Neural cell (in vitro differentiated cells): ENCODE results near the gene EMC9. TPM values are rescaled to one million over a fixed set of nuclear protein-coding genes. Genes with fewer than 3 reads are reported as not detected.

Experiments
- H2AFZ ChIP-seq: fragments of 200-600, 300-800 bp; sonication (generic), shearing (Covaris generic); 2 replicates; pipeline ENCODE4 v1.6.0; 2014; ENCODE audit warnings: low read depth, mild to moderate bottlenecking, antibody characterized with exemption, low read length, moderate library complexity
- H3F3A ChIP-seq: fragments of 200-600 bp; shearing (Covaris generic); 2 replicates; pipeline ENCODE4 v1.6.1; 2016; ENCODE audit warnings: mild to moderate bottlenecking, moderate library complexity, mixed read lengths, antibody characterized with exemption, low read length; ENCODE audit not compliant: insufficient read depth, poor library complexity, severe bottlenecking
- H3K27ac ChIP-seq: fragments of 200-600, 300-800 bp; sonication (generic), shearing (Covaris generic); 2 replicates; pipeline ENCODE4 v1.5.1; 2014; ENCODE audit warnings: mild to moderate bottlenecking, low read length, moderate library complexity
- H3K27me3 ChIP-seq: fragments of 300-800, 200-600 bp; sonication (generic), shearing (Covaris generic); 2 replicates; pipeline ENCODE4 v1.6.0; 2014; ENCODE audit warnings: mild to moderate bottlenecking, low read depth, low read length, moderate library complexity; ENCODE audit not compliant: insufficient read depth
- H3K36me3 ChIP-seq: fragments of 300-800, 200-600 bp; sonication (generic), shearing (Covaris generic); 2 replicates; pipeline ENCODE4 v1.5.1; 2014; ENCODE audit warnings: mild to moderate bottlenecking, antibody characterized with exemption, low read length, moderate library complexity; ENCODE audit not compliant: insufficient read depth
- H3K4me2 ChIP-seq: fragments of 300-800, 200-600 bp; sonication (generic), shearing (Covaris generic); 2 replicates; pipeline ENCODE4 v1.6.0; 2014; ENCODE audit warnings: mild to moderate bottlenecking, low read length
- H3K4me3 ChIP-seq: fragments of 300-800, 200-600 bp; sonication (generic), shearing (Covaris generic); 2 replicates; pipeline ENCODE4 v1.5.1; 2014; ENCODE audit warnings: mild to moderate bottlenecking, low read length, moderate library complexity
- H3K79me2 ChIP-seq: fragments of 200-600 bp; shearing (Covaris generic); replicated peaks from 2 replicates; pipeline ENCODE4 v1.6.0; 2014; ENCODE audit warnings: mild to moderate bottlenecking, low read length, moderate library complexity; ENCODE audit not compliant: insufficient read depth
- H3K9ac ChIP-seq: fragments of 300-800, 200-600 bp; sonication (generic), shearing (Covaris generic); 2 replicates; pipeline ENCODE4 v1.6.1; 2016; ENCODE audit warnings: mild to moderate bottlenecking, low read length, mixed read lengths
- H3K9me2 ChIP-seq: fragments of 200-600 bp; shearing (Covaris generic); 2 replicates; pipeline ENCODE4 v1.6.1; 2016; ENCODE audit warnings: mild to moderate bottlenecking, low read length, mixed read lengths; ENCODE audit not compliant: insufficient read depth
- H3K9me3 ChIP-seq: fragments of 200-600, 300-800 bp; sonication (generic), shearing (Covaris generic); 2 replicates; pipeline ENCODE4 v1.6.1; 2016; ENCODE audit warnings: mild to moderate bottlenecking, mixed run types, low read length, moderate library complexity, mixed read lengths
- H4K20me1 ChIP-seq: fragments of 200-600 bp; shearing (Covaris generic); 2 replicates; pipeline ENCODE4 v1.6.1; 2016; ENCODE audit warnings: mild to moderate bottlenecking, mixed run types; ENCODE audit not compliant: insufficient read depth
- CTCF ChIP-seq: fragments of 450-650 bp; IDR thresholded peaks from 2 replicates; pipeline ENCODE4 v1.5.1; 2014; ENCODE audit warnings: antibody characterized with exemption, mild to moderate bottlenecking, moderate library complexity; ENCODE audit not compliant: poor library complexity, severe bottlenecking
- EP300 ChIP-seq: fragments of 450-650 bp; conservative IDR thresholded peaks from 2 replicates; pipeline ENCODE4 v1.6.1; 2014; ENCODE audit warnings: antibody characterized with exemption, mild to moderate bottlenecking, moderate library complexity; ENCODE audit not compliant: poor library complexity, severe bottlenecking
- EZH2 ChIP-seq: fragments of 200-600, 300-800 bp; shearing (Covaris generic), sonication (generic); IDR thresholded peaks from 2 replicates; pipeline ENCODE4 v1.6.1; 2014; ENCODE audit warnings: antibody characterized with exemption, low read length, borderline replicate concordance, mild to moderate bottlenecking; ENCODE audit not compliant: insufficient read depth, poor library complexity, severe bottlenecking
- MXI1 ChIP-seq: fragments of 450-650 bp; conservative IDR thresholded peaks from 2 replicates; pipeline ENCODE4 v1.6.1; 2014; ENCODE audit warnings: antibody characterized with exemption, mild to moderate bottlenecking; ENCODE audit not compliant: poor library complexity, severe bottlenecking
- POLR2AphosphoS5 ChIP-seq: IDR thresholded peaks from 2 replicates; pipeline ENCODE4 v1.6.1; 2012
- RAD21 ChIP-seq: fragments of 450-650 bp; conservative IDR thresholded peaks from 2 replicates; pipeline ENCODE4 v1.6.1; 2014; ENCODE audit warnings: antibody characterized with exemption, mild to moderate bottlenecking, moderate library complexity
- REST ChIP-seq: IDR thresholded peaks from 2 replicates; pipeline ENCODE4 v1.6.1; 2012; ENCODE audit warnings: borderline replicate concordance
- SMC3 ChIP-seq: fragments of 450-650 bp; conservative IDR thresholded peaks from 2 replicates; pipeline ENCODE4 v1.6.1; 2014; ENCODE audit warnings: antibody characterized with exemption, mild to moderate bottlenecking, moderate library complexity; ENCODE audit not compliant: poor library complexity
- TAF1 ChIP-seq: IDR thresholded peaks from 2 replicates; pipeline ENCODE4 v1.6.1; 2012; ENCODE audit warnings: low read depth
- polyA plus RNA-seq: library from polyadenylated mRNA; depleted of rRNA; stranded (reverse); fragments of >200 nt; gene quantifications from 2 replicates; pipeline ENCODE4 v1.2.3, GENCODE V29; 2014

The EMC9 gene
- polyA plus RNA-seq, 1 donor from 2014 or later, result 45.1 TPM

DNA sequence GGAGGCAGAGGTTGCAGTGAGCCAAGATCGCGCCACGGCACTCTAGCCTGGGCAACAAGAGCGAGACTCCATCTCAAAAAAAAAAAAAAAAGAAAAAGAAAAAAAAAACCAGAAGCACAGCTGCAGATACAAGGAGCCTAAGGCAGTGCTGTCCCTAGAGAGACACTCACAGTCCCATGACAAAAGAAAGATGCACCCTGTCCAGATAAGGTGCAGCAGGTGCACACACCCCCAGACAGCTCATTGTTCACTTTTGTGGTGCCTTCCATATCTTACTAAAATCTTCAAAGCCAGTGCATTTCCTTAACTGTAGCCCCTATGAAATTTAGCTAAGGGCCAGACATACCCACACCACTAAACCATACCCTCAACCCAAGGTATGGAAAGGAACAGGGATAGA is 19.0 kb downstream of the EMC9 start:
- no peaks in the 10 kb centered on the region for H3K9me2 ChIP-seq
- no peaks in the 10 kb centered on the region for H4K20me1 ChIP-seq
- no peak overlapping the region for H3K4me2 ChIP-seq
- TF ChIP-seq EP300 (no peak), RAD21 (no peak), SMC3 (no peak), POLR2AphosphoS5 (no peak), EZH2 (no peak), REST (no peak), TAF1 (no peak), CTCF (no peak), MXI1 (no peak)
- H3K9ac ChIP-seq, result no peak overlapping the region
- no peaks in the 10 kb centered on the region for H3F3A ChIP-seq
- no peaks in the 10 kb centered on the region for H3K79me2 ChIP-seq
- H3K27ac ChIP-seq, result no peak overlapping the region
- H3K4me3 ChIP-seq, result no peak overlapping the region
- H3K9me3 ChIP-seq, result no peaks in the 10 kb centered on the region
- no peaks in the 10 kb centered on the region for H3K27me3 ChIP-seq
- no peak overlapping the region for H2AFZ ChIP-seq
- H3K36me3 ChIP-seq, result no peaks in the 10 kb centered on the region

DNA sequence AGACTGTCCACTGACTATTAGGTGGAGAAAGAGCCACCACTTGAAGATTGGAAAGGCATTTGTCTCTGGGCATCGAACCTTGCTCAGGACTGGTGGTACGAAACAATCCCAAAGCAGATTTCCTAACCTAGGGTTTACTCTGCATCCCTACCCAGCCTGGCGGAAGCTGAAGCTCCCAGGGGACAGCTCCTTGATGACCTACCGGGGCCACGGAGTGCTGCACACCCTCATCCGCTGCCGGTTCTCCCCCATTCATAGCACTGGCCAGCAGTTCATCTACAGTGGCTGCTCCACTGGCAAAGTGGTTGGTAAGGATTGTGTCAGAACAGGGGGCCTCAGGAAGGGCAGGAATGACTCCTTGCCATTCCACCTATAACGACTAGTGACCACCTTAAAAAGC is 20.2 kb downstream of the EMC9 start:
- Histone ChIP-seq H3K27ac (no peak overlapping the region), H3K4me2 (no peak overlapping the region), H3F3A (no peaks in the 10 kb centered on the region), H3K79me2 (peaks cover 3% of the 10 kb centered on the region), H3K9me2 (no peaks in the 10 kb centered on the region), H2AFZ (no peak overlapping the region), H3K27me3 (no peaks in the 10 kb centered on the region), H3K4me3 (no peak overlapping the region), H3K36me3 (no peaks in the 10 kb centered on the region), H3K9me3 (no peaks in the 10 kb centered on the region), H3K9ac (no peak overlapping the region), H4K20me1 (no peaks in the 10 kb centered on the region)
- TF ChIP-seq MXI1, result no peak

DNA sequence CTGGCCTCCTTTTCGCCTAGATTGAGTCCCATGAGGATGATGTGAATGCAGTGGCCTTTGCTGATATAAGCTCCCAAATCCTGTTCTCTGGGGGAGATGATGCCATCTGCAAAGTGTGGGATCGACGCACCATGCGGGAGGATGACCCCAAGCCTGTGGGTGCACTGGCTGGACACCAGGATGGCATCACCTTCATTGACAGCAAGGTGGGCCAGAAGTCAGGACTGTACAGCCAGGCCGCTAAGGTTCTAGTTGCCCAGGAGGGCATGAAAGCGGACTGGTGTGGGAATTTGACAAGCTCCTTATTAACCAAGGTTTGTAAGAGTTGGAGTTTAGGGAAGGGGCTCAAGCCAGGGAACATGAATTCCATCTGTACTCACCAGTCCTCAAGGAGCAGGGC is 21.7 kb downstream of the EMC9 start:
- Histone ChIP-seq H3K9me3 (no peaks in the 10 kb centered on the region), H3K27me3 (no peaks in the 10 kb centered on the region), H3K36me3 (no peaks in the 10 kb centered on the region), H3K27ac (no peak overlapping the region), H3K9ac (no peak overlapping the region), H3K79me2 (peaks cover 10% of the 10 kb centered on the region), H3K4me3 (no peak overlapping the region), H3F3A (no peaks in the 10 kb centered on the region), H3K9me2 (no peaks in the 10 kb centered on the region), H2AFZ (no peak overlapping the region), H3K4me2 (no peak overlapping the region), H4K20me1 (no peaks in the 10 kb centered on the region)
- TF ChIP-seq EZH2, result no peak
- no peak for TF ChIP-seq POLR2AphosphoS5
- TF ChIP-seq REST, result no peak
- no peak for TF ChIP-seq CTCF
- no peak for TF ChIP-seq RAD21
- no peak for TF ChIP-seq MXI1
- TF ChIP-seq SMC3, result no peak
- TF ChIP-seq TAF1, result no peak
- TF ChIP-seq EP300, result no peak
